Measurements from ENCODE around the gene APC. TPM values are rescaled to one million over a fixed set of nuclear protein-coding genes. Genes with fewer than 3 reads are reported as not detected.

Gene APC
- total RNA-seq, 1 experiment from 2014 or later, result 24.0 TPM

GRCh38 chr5:112697833-112698232, 39.9 kb upstream of the APC start:
- Histone ChIP-seq H3K4me2 (ENCODE audit: low read length) (peak overlapping the region; percentile 47; the same call in 1 of the 2 replicates), H3K36me3 (ENCODE audit: control insufficient read depth in 1 of 2, insufficient read depth in 2 of 2, low read length in 2 of 2) (no peaks in the 10 kb centered on the region), H3K27me3 (ENCODE audit: insufficient read depth, low read length) (no peaks in the 10 kb centered on the region), H3K9ac (ENCODE audit: low read length) (no peak overlapping the region), H3K79me2 (ENCODE audit: insufficient read depth, low read length) (no peaks in the 10 kb centered on the region), H4K20me1 (ENCODE audit: insufficient read depth) (no peaks in the 10 kb centered on the region), H3K4me3 (replicated peaks in 1 of 2; ENCODE audit: low read depth in 1 of 2, low read length in 2 of 2) (no peak overlapping the region), H3K9me2 (ENCODE audit: insufficient read depth) (no peaks in the 10 kb centered on the region), H2AFZ (ENCODE audit: low read depth, low read length, poor library complexity, severe bottlenecking) (peak overlapping the region; percentile 7), H3K27ac (ENCODE audit: low read depth, low read length) (no peak overlapping the region), H3K4me1 (ENCODE audit: control insufficient read depth in 1 of 2, insufficient read depth in 2 of 2, low read length in 2 of 2) (no peaks in the 10 kb centered on the region), H3K9me3 (ENCODE audit: control insufficient read depth in 1 of 2, insufficient read depth in 1 of 2, low read depth in 1 of 2, low read length in 2 of 2) (no peaks in the 10 kb centered on the region)
- DNase-seq (ENCODE audit: low read depth, low spot score), result no peak
- intact Hi-C loops (cut with micrococcal nuclease), result no loop called here
- no TSS peak for BruUV-seq (replicated peaks)
- ChIA-PET POLR2A (no interaction called here), RAD21 (ENCODE audit: low non-redundant PET in 1 of 2, low total read pairs in 2 of 2, uncharacterized antibody in 2 of 2, unreplicated experiment in 2 of 2) (no interaction called here), CTCF (no interaction called here)
- TF ChIP-seq POLR2A (IDR thresholded peaks at IDR 0.05; ENCODE audit: borderline replicate concordance, extremely low read depth, insufficient read depth, insufficient read length) (no peak), RAD21 (IDR thresholded peaks at IDR 0.05; ENCODE audit: low read depth) (no peak), POLR2AphosphoS5 (IDR thresholded peaks at IDR 0.05; ENCODE audit: low read depth, low read length) (no peak)
- ATAC-seq, result no peak

GRCh38 chr5:112703866-112704820, 33.5 kb upstream of the APC start:
- H3K4me3 ChIP-seq (replicated peaks in 1 of 2; ENCODE audit: low read depth in 1 of 2, low read length in 2 of 2), result no peak overlapping the region
- H3K27ac ChIP-seq (ENCODE audit: low read depth, low read length), result no peak overlapping the region
- ChIA-PET POLR2A (no interaction called here), RAD21 (ENCODE audit: low non-redundant PET in 1 of 2, low total read pairs in 2 of 2, uncharacterized antibody in 2 of 2, unreplicated experiment in 2 of 2) (no interaction called here), CTCF (no interaction called here)
- H3K27me3 ChIP-seq (ENCODE audit: insufficient read depth, low read length), result no peaks in the 10 kb centered on the region
- no TSS peak for BruUV-seq (replicated peaks)
- no peak overlapping the region for H2AFZ ChIP-seq (ENCODE audit: low read depth, low read length, poor library complexity, severe bottlenecking)
- no peaks in the 10 kb centered on the region for H4K20me1 ChIP-seq (ENCODE audit: insufficient read depth)
- no peak for DNase-seq (ENCODE audit: low read depth, low spot score)
- H3K4me1 ChIP-seq (ENCODE audit: control insufficient read depth in 1 of 2, insufficient read depth in 2 of 2, low read length in 2 of 2), result peaks cover 11 to 18% of the 10 kb centered on the region in 2 experiments
- no peak for TF ChIP-seq CEBPB (IDR thresholded peaks at IDR 0.05; ENCODE audit: low read depth)
- no peak overlapping the region for H3K4me2 ChIP-seq (ENCODE audit: low read length)
- H3K79me2 ChIP-seq (ENCODE audit: insufficient read depth, low read length), result peaks cover 15% of the 10 kb centered on the region
- H3K9me2 ChIP-seq (ENCODE audit: insufficient read depth), result no peaks in the 10 kb centered on the region
- no peak for ATAC-seq
- no peaks in the 10 kb centered on the region for H3K9me3 ChIP-seq (ENCODE audit: control insufficient read depth in 1 of 2, insufficient read depth in 1 of 2, low read depth in 1 of 2, low read length in 2 of 2)
- H3K9ac ChIP-seq (ENCODE audit: low read length), result no peak overlapping the region
- intact Hi-C loops (cut with micrococcal nuclease), result no loop called here
- no peaks in the 10 kb centered on the region for H3K36me3 ChIP-seq (ENCODE audit: control insufficient read depth in 1 of 2, insufficient read depth in 2 of 2, low read length in 2 of 2)
